ENCODE measurements around the gene SMAD3. TPM values are rescaled to one million over a fixed set of nuclear protein-coding genes. Genes with fewer than 3 reads are reported as not detected.

SMAD3 gene
- total RNA-seq, 1 donor from 2014 or later, result 17.1 TPM

DNA sequence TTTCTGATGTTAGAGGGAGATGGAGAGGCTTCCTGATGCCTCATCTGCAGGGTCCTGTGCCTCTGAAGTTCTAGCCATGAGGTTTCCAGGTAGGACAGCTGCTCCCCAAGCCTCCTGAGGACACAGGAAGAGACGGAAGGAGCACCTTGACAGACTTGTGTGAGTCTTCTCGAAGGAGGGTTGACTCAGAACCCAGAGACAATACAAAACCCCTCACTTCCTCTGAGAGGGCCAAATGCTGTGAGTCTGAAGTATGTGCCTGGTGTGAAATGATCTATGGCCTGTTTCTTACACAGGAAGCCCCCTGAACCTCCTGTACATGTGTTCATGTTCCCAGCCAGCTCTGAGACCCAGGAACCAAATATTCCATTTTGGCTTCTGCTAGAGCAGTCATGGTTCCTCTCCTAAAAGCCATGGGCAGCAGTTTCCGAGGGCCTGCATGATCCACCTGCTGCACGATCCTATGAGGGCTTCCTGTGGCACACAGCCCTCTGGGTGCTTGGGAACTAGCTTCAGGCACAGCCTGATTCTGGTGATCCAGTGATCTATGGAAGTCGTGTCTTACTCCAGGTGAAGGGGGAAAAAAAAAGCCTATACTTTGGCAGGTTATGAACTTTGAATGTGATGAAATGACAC lies 126.9 kb downstream of the SMAD3 start:
- ATAC-seq (no peak), DNase-seq (ENCODE audit: low spot score) (no peak)

DNA sequence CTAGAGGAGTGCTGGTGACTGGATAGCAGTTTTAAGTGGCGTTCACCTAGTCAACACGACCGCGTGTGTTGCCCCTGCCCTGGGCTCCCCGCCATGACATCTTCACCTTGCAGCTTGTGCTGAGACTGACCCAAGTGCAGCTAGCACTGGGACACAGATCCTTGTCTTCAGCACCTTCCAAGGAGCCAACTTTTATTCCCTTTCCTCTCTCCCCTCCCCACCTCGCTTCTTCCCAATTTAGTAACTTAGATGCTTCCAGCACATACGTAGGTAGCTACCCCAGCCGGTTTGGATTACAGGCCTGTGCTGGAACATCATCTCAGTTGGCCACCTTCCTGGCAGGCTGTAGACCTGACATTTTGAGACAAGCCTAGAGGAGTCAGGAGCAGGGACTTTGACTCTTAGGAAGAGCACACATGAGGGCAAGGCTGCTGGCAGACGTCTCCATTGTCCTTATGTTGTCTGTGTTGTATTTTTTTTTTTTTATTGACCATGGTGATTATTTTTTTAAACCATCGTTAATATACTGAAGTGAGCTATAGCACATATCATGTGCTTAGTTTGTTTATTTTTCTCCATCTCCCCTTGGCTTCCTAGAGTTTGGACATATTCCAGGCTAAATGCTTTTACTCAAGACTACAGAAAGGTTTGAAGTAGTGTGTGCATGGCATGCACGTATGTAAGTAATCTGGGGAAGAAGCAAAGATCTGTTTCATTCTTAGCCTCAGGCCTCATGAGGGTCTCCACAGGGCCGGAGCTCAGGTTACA lies 128.0 kb downstream of the SMAD3 start:
- ATAC-seq (no peak), DNase-seq (ENCODE audit: low spot score) (no peak)

DNA sequence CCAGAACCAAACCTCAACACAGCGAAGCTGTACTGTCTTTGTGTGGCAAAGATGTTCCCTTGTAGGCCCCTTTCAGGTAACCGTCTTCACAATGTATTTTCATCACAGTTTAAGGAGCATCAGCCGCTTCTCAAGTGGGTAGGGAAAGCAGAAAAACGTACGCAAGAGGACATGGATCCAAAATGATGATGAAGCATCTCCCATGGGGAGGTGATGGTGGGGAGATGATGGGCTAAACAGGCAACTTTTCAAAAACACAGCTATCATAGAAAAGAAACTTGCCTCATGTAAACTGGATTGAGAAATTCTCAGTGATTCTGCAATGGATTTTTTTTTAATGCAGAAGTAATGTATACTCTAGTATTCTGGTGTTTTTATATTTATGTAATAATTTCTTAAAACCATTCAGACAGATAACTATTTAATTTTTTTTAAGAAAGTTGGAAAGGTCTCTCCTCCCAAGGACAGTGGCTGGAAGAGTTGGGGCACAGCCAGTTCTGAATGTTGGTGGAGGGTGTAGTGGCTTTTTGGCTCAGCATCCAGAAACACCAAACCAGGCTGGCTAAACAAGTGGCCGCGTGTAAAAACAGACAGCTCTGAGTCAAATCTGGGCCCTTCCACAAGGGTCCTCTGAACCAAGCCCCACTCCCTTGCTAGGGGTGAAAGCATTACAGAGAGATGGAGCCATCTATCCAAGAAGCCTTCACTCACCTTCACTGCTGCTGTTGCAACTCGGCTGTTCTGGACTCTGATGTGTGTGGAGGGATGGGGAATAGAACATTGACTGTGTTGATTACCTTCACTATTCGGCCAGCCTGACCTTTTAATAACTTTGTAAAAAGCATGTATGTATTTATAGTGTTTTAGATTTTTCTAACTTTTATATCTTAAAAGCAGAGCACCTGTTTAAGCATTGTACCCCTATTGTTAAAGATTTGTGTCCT lies 129.0 kb downstream of the SMAD3 start:
- no peak for DNase-seq (ENCODE audit: low spot score)
- no peak for ATAC-seq

DNA sequence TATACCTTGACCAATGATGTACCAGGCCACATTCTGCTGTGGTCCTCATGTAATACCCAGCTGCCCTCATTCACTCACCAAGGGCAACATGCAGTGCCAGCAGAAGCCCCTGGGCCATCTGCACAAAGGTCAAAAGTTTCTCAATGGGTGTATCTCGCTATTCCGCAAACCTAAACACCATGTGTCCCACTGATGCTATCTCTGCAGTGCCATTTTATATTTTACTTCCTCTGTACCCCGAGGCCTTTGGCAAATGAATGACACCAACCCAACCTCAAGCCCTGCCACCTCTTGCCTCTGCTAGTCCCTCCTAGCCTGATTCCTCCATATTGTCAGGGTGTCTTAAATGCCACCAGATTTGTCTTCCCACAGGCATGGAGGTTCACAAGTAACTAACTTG lies 129.9 kb downstream of the SMAD3 start:
- ATAC-seq, result no peak
- no peak for DNase-seq (ENCODE audit: low spot score)

DNA sequence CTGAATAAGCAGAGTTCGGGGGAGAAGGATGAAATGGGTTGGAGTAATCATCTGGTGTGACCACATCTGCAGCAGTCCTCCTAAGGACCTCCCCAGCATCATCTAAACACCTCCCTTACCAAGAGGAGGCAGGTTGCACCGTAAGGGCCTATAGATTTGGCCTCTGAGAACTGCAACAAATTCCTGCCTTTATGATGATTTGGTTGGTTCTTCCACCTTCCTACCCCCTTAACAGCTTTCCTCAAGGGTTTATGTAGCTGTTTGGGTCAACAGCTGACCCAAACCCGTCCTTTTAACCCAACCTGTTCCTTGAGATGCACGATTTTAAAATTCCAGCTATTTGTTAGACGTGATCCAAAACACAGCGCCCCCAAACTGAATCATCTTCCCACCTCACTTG lies 130.8 kb downstream of the SMAD3 start:
- DNase-seq (ENCODE audit: low spot score), result no peak
- no peak for ATAC-seq

DNA sequence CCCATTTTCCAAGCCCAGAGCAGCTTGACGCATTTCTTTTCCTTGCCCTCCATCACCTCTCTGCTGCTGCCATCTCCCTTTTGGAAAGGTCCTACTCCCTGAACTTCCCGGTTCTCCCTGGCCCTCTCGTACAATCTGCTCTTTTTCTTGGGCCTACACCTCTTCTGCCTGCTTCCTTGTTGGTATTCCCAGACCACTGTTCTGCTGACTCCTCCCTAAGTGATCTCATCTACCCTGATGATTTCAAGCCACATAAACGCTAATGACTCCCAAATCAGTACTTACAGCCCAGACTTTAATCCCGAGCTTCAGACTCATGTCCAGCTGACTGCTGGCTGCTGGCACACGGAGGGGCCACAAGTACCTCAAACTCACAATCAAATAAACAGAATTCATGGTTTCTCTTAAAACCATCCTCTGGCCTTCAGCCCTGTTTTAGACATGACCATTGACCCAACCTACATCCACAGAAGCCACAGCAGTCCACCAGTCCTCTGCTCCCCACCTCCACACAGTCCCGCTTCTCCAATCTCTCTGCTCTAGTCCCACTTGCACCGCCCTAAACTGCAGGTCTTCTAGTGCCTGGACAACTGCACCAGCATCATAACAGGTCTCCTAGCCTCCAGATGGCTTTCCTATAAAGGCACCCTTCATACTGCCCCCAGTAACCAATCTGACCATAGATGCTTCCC lies 131.4 kb downstream of the SMAD3 start:
- peak; percentile 17 for ATAC-seq
- DNase-seq (ENCODE audit: low spot score), result no peak

DNA sequence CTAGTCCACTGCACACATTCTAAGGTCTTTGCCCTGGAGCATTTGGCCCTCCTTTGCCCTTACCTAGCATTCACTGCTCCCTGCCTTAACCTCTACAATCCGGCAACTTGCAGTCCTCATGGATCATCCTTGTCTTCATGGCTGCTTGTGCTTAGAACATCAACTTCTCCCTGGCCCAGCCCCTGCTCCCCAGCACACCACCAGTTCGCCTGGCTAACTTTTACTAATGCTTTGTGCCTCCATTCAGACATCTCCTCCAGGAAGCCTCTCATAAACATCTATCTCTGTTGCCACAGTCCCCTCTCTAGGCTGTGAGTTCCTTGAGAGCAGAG lies 131.9 kb downstream of the SMAD3 start:
- ATAC-seq, result no peak
- DNase-seq (ENCODE audit: low spot score), result no peak

DNA sequence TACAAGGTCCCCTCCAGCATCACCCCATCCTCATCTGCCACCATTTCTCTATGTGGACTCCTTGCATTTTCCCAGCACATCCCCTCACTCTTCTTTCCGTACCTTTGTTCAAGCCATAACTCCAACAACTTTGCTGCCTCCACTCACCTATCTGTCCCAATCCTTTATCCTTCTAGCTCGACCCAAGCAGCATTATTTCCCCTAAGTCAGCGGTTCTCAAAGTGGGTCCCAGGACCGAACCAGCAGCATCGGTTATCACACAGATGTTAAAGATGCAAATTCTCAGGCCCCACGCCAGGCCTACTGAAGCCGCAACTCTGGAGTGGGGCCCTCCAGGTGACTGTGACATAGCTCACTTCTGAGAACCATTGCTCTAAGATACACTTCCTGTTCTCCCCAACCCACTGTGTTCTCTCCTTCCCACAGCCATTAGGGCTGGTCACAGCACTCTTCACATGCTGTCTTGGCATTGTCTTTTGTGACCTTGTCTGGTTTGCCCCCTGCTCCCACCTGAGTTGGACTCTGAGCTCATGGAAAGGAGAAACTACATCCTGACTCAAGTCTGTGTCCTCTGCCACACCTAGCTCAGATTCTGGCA lies 132.9 kb downstream of the SMAD3 start:
- DNase-seq (ENCODE audit: low spot score) (no peak), ATAC-seq (no peak)

DNA sequence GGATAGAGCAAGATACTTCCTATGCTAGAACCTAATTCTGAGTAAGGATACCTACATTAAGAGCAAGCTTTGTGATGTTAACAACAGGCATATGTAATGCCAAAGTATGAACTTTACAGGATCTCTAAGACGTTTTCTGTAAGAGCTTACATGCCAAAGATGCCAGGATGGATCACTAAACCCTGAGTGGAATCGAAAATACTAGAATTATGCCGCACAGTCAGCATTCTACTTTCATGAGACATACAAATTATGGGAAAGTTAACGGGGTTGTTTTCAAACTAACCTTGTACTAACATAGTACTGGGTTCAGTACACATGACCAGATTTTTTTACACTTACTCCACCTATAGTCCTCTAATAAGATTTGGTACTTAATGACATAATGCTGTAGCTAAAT lies 134.0 kb downstream of the SMAD3 start:
- no peak for ATAC-seq

DNA sequence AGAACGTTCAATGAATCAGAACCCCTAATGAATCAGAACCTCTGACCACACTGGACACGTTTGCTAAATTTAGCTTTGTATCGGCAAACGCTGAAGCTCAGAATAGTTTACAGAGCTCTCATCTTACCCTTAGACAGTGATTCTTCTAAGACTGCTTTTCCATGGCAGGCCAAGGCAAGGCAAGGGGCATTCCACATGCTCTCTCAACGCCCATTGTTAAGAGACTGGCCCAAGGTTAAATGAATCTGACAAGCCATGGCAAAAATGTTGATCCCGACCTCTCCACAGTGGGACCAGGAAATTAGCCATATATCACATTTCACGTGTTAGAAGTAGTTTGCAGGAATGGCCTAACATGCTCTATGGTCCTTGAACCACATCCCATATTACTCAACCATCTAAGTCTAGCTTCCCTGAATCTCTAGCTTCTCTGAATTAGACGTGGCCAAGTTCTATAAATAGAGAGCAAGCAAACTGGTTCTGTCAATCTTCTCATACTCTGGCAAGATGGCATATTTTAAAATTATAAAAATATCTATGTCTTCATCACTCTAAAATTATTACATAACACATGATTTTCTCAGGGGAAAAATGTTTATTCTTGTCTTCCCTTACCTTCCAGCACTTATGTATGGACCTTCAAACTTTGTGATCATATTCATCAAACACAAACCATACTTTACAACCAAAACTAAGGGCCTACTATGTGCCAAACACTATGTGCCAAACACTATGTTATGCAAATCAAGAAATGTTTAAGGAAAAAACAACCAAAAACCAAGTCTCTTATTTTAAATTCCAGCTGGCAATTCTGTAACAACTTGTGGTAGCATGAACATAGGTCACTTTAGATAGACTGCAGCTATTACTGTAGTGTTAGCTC lies 134.7 kb downstream of the SMAD3 start:
- ATAC-seq (no peak), DNase-seq (ENCODE audit: low spot score) (no peak)

More for the DNA sequence above, 134.0 kb downstream of the SMAD3 start:
- DNase-seq (ENCODE audit: low spot score), result no peak

DNA sequence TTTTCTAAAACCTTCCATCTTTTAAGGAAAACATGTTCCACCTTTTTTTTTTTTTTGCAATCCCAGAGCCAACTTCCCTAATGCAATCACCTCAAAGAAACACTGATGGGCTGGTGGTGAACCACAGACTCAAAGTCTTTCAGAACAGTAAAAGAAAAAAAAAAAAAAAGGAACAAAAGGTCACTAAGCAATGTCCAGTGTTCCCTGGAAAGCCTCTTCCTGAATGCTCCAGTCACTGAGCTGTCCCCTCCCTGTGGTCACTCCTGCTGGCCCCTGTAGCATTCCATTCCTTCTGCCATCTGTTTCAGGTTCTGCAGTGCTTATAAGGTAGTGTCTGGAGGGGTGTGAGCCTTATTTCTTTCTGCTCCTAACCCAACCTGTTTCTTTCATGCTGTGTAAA lies 135.7 kb downstream of the SMAD3 start:
- DNase-seq (ENCODE audit: low spot score) (no peak), ATAC-seq (no peak)

DNA sequence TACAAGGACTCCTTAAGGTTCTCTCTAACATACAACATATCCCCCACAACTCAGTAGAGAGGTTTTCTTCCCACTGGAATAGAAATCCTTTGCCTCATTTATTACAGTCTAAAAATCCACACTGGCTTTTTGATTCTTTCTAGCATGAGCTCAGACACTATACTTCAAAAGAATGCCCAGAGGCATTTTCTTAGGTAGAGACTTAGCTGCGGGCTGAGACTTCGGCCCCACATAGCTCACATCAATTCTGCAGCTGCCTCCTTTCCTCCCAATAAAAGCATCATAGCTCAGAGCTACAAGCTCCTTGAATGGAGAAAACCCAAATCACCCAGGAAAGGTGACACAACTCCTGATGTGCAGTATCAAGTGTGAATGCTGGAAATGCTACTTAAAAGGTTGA lies 136.7 kb downstream of the SMAD3 start:
- ATAC-seq (no peak), DNase-seq (ENCODE audit: low spot score) (no peak)

DNA sequence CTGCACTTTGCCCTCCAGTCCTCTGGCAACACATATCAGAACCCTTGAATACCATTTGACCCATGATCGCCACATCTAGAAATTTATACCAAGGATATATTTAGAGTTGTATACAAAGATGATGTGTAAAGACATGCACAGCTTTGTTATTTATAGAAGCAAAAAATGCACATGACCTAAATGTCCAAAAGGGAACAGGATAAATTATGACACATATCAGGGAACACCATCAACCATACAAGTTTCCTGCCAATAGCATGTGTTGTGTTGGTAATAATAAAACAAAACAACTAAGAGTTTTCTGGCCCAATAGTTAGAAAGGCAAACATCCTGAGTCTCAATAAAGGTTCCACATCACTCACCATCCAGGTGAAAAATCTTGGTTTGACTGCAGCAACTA lies 137.6 kb downstream of the SMAD3 start:
- no peak for ATAC-seq
- no peak for DNase-seq (ENCODE audit: low spot score)

DNA sequence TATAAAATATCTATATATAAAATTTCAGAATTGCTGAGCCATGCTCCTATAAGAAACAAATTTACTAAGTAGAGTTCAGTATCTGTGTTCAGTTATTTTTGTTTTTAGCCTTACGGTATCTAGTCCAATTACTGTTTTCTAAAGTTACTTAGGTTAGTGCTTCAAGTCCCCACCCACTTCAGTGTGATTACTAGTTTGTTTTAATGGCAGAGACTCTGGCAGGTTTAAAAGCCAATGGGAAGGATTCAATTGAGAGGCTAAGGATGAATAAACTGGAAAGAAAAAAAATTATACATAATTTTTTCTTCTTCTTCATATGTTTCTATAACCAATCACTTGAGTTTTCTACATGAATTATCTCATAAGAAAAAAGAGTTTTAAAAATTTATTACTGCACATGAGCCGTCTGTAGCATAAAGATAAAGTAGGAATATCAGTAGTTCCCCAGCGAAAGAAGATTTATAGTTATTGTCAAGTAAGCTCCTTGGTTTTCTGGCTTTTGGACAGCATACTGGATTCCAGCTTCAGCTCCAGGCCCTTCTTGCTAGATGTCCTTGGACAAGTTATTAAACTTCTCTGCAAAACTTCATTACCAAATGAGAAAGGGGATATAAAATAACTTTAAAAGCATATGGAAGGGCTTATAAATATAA lies 142.3 kb downstream of the SMAD3 start:
- DNase-seq (ENCODE audit: low spot score), result no peak
- ATAC-seq, result no peak

DNA sequence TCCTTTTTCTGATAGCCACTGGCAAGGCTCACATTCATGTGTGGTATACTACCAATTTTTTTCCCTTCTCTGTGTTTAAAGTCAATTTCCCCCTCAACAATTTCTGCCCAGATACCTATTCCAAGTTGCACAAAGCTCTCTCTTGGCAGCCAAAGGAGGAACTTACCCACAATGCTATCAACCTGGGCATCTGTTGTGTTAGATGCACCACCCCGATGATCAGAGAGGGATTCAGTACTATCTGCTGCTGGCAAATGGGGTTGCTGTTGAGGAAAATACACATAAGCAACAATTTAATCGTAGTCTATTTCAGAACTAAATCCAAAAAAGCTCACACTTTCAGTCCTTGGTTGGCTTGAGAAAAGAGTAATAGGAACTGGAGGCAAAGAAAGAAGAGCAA lies 143.0 kb downstream of the SMAD3 start:
- ATAC-seq, result no peak
- DNase-seq (ENCODE audit: low spot score), result no peak

DNA sequence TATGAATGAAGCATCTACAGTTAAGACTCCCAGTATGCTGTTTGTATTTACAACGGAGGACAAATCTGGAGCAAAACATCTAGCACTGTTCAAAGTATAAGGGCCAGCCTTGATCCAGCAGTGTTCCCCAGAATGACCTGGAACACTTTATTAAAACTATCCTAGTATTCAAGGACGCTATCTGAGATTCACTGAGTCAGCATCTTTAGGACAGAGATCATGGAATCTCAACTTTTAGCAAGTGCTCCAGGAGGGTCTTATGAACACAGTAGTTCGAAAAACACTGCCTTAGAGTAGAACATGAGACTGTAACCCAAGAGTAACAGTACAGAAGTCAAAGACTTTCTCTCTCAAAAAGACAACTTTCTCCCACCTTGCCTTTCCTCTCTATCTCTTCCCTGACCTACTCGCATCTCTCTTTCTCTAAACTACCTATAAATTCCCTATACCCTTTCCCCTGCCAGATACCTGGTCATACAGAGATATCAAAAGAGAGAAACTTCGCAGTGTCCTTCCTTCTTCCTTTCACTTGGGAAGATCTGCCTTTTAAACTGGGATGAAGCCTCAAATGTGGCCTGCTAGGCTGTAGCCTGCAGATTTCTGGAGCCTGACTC lies 145.3 kb downstream of the SMAD3 start:
- ATAC-seq, result no peak
- no peak for DNase-seq (ENCODE audit: low spot score)

DNA sequence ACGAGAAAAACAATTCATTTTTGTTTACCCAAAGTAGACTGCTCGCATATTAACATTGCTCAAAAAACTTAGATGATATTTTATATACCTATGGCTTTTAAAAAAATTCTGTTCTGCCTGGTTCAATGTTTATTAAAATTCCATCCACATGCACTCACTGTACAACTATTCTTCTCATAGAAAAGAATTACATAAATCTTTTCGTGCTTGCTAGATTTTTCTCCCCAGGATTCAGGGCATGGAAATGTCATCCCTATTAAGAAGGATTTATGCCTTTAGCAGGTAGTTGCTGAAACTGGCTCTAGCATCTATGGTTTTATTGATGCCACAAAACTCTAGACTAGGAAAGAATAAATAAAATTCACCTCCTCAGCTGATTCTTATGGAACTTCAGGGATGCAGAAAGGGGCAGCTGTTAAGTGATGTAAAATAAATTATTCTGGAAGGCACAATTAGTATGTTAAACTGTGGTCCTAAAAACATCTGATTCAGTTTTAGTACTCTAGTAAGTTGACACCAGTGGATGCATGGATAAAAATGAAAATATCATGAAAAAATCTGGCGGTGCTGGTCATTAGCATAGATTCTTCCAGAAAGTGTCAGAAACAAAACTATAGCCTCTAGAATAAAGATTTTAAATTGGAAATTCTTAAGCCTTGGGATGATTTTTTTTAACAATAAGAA lies 147.4 kb downstream of the SMAD3 start:
- no peak for DNase-seq (ENCODE audit: low spot score)
- ATAC-seq, result no peak

DNA sequence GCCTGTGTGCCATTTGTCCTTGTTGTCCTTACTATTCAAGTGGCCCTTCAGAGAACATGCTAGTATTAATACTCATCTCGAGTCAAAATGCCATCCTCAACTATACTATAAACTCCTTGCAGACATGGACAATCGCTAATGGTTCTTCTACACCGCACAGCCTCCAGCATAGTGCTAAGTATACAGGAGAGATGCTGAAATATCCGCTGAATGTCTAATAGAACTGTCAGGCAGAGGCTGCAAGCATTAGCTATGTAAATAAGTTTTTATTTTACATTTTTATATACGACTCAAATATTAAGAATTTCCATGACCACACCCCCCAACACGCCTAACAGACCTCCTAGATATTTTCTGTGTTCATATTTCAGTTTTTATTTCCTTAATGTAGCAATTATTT lies 149.7 kb downstream of the SMAD3 start:
- DNase-seq (ENCODE audit: low spot score) (no peak), ATAC-seq (no peak)
